Liver (tissue), 3 donors: ENCODE measurements around the gene DPYSL4.

Experiments
- CTCF ChIP-seq: fragments of 150-350 bp; IDR thresholded peaks from 2 replicates; pipeline ENCODE4 v1.5.1; 2017; ENCODE audit warnings: improper control_type of control experiment, low read depth, low read length; ENCODE audit not compliant: missing input control
- EGR1 ChIP-seq, 2 donors: IDR thresholded peaks; 2 replicates each; pipeline ENCODE4 v1.6.1; 2016 to 2018; ENCODE audit warnings: antibody characterized with exemption in 2 of 2, low read depth in 2 of 2
- GABPA ChIP-seq, 2 donors: IDR thresholded peaks in 1 of 2; conservative IDR thresholded peaks in 1 of 2; 2 replicates each; pipeline ENCODE4 v1.6.1; 2016; ENCODE audit warnings: antibody characterized with exemption in 2 of 2, mild to moderate bottlenecking in 1 of 2, moderate library complexity in 1 of 2
- HNF4G ChIP-seq: IDR thresholded peaks from 2 replicates; pipeline ENCODE4 v1.6.1; 2016; ENCODE audit warnings: antibody characterized with exemption
- JUND ChIP-seq, 2 donors: IDR thresholded peaks; 2 replicates each; pipeline ENCODE4 v1.6.1; 2016; ENCODE audit warnings: antibody characterized with exemption in 2 of 2
- SP1 ChIP-seq: IDR thresholded peaks from 2 replicates; pipeline ENCODE4 v1.6.1; 2018; ENCODE audit warnings: antibody characterized with exemption, mild to moderate bottlenecking
- TAF1 ChIP-seq: conservative IDR thresholded peaks from 2 replicates; pipeline ENCODE4 v1.6.1; 2016; ENCODE audit warnings: antibody characterized with exemption, mild to moderate bottlenecking
- YY1 ChIP-seq: IDR thresholded peaks from 2 replicates; pipeline ENCODE4 v1.6.1; 2016; ENCODE audit warnings: antibody characterized with exemption, mild to moderate bottlenecking
- TF ChIP-seq, protein P1 (sequence below): IDR thresholded peaks from 2 replicates; pipeline ENCODE4 v1.6.1; 2016; ENCODE audit warnings: antibody characterized with exemption, mild to moderate bottlenecking
- donor health status: healthy.
- donor health status: healthy.

DNA sequence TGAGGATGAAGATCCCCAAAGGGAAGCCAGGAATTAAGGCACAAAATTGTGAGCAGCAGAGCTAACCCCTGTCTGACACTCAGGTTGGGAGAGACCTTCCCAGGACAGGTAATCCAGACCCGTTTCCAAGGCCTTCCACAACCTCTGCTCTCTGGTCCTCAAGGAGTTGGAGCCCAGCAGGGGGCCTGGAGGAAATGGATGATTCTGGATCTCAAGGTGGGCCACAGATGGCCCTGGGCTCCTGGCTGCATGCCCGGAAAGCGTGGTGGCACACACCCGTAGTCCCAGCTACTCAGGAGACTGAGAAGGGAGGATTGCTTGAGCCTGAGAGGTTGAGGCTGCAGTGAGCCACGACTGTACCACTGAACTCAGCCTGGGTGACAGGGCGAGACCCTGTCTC, 42.3 kb downstream of the DPYSL4 start:
- TF ChIP-seq TAF1 = no peak
- no peak for TF ChIP-seq CTCF
- TF ChIP-seq, protein P1, sequence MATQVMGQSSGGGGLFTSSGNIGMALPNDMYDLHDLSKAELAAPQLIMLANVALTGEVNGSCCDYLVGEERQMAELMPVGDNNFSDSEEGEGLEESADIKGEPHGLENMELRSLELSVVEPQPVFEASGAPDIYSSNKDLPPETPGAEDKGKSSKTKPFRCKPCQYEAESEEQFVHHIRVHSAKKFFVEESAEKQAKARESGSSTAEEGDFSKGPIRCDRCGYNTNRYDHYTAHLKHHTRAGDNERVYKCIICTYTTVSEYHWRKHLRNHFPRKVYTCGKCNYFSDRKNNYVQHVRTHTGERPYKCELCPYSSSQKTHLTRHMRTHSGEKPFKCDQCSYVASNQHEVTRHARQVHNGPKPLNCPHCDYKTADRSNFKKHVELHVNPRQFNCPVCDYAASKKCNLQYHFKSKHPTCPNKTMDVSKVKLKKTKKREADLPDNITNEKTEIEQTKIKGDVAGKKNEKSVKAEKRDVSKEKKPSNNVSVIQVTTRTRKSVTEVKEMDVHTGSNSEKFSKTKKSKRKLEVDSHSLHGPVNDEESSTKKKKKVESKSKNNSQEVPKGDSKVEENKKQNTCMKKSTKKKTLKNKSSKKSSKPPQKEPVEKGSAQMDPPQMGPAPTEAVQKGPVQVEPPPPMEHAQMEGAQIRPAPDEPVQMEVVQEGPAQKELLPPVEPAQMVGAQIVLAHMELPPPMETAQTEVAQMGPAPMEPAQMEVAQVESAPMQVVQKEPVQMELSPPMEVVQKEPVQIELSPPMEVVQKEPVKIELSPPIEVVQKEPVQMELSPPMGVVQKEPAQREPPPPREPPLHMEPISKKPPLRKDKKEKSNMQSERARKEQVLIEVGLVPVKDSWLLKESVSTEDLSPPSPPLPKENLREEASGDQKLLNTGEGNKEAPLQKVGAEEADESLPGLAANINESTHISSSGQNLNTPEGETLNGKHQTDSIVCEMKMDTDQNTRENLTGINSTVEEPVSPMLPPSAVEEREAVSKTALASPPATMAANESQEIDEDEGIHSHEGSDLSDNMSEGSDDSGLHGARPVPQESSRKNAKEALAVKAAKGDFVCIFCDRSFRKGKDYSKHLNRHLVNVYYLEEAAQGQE = no peak
- no peak for TF ChIP-seq GABPA (IDR thresholded peaks at IDR 0.05 in 1 of 2, conservative IDR thresholded peaks at IDR 0.05 in 1 of 2)
- no peak for TF ChIP-seq JUND (IDR thresholded peaks at IDR 0.05)
- TF ChIP-seq HNF4G = no peak
- TF ChIP-seq EGR1 (IDR thresholded peaks at IDR 0.05; ENCODE audit: low read depth in 2 of 2) = no peak
- TF ChIP-seq SP1 = no peak
- TF ChIP-seq YY1 = no peak
